GM12892 (cell line): ENCODE measurements around the gene SLC25A25.

Experiments used
- POLR2A ChIP-seq: IDR thresholded peaks from 2 replicates; pipeline ENCODE4 v1.6.1; 2011; ENCODE audit warnings: low read depth, low read length, control low read depth
- POLR2AphosphoS5 ChIP-seq: IDR thresholded peaks from 2 replicates; pipeline ENCODE4 v1.6.1; 2011; ENCODE audit warnings: low read depth, low read length, control low read depth
- TAF1 ChIP-seq: IDR thresholded peaks from 2 replicates; pipeline ENCODE4 v1.6.1; 2011; ENCODE audit warnings: low read depth, mild to moderate bottlenecking, control low read depth, low read length, borderline replicate concordance

GRCh38 chr9:128091144-128091543 lies 23.1 kb downstream of the SLC25A25 start:
- TF ChIP-seq POLR2AphosphoS5: no peak
- TF ChIP-seq POLR2A: no peak
- TF ChIP-seq TAF1: no peak
